GM10266 (cell line): ENCODE results near the gene SNRPD3.

Experiments
- DNase-seq: peaks from one replicate; pipeline ENCODE4 v3.0.0; 2012; ENCODE audit errors: extremely low spot score
- CTCF ChIP-seq: IDR thresholded peaks from 2 replicates; pipeline ENCODE4 v1.5.1; 2012; ENCODE audit warnings: mild to moderate bottlenecking, low read depth; ENCODE audit not compliant: control insufficient read depth, insufficient read depth; ENCODE audit errors: missing control alignments

The SNRPD3 gene

GRCh38 chr22:24514241-24515026 is 41.4 kb upstream of the SNRPD3 start:
- peak; percentile 45 for DNase-seq
- TF ChIP-seq CTCF: no peak

- no peak for TF ChIP-seq CTCF
- DNase-seq: no peak
Measured at GRCh38 chr22:24515027-24515338, 40.8 kb upstream of the SNRPD3 start.

- no peak for DNase-seq
- TF ChIP-seq CTCF: no peak
Measured at GRCh38 chr22:24516301-24516737, 39.5 kb upstream of the SNRPD3 start.

GRCh38 chr22:24517446-24517845 is 38.4 kb upstream of the SNRPD3 start:
- DNase-seq: no peak
- no peak for TF ChIP-seq CTCF

- no peak for DNase-seq
- TF ChIP-seq CTCF: no peak
Measured at GRCh38 chr22:24518228-24518627, 37.6 kb upstream of the SNRPD3 start.

GRCh38 chr22:24518771-24519485 is 36.9 kb upstream of the SNRPD3 start:
- no peak for DNase-seq
- TF ChIP-seq CTCF: no peak

- no peak for TF ChIP-seq CTCF
- no peak for DNase-seq
Measured at GRCh38 chr22:24519496-24519895, 36.3 kb upstream of the SNRPD3 start.
